HEK293 (cell line): ENCODE data around the gene THSD4.

Experiments used
- BCL11A ChIP-seq: fragments of 450-650 bp; formaldehyde crosslinking; IDR thresholded peaks from 2 replicates; pipeline ENCODE4 v1.5.1; 2016; ENCODE audit warnings: low read depth, missing biosample characterization, missing genetic modification characterization
- EGR2 ChIP-seq: fragments of 450-650 bp; formaldehyde crosslinking; IDR thresholded peaks from 2 replicates; pipeline ENCODE4 v1.5.1; 2016; ENCODE audit warnings: low read depth, missing biosample characterization, missing genetic modification characterization
- OSR2 ChIP-seq: fragments of 450-650 bp; formaldehyde crosslinking; IDR thresholded peaks from 2 replicates; pipeline ENCODE4 v1.5.1; 2016; ENCODE audit warnings: missing biosample characterization, missing genetic modification characterization
- TRIM28 ChIP-seq: IDR thresholded peaks from 2 replicates; pipeline ENCODE4 v1.6.1; 2011; ENCODE audit warnings: low read length, control low read depth, borderline replicate concordance
- ZNF184 ChIP-seq: fragments of 450-650 bp; IDR thresholded peaks from 2 replicates; pipeline ENCODE4 v1.5.1; 2018; ENCODE audit warnings: missing biosample characterization, mild to moderate bottlenecking, missing genetic modification characterization
- ZNF211 ChIP-seq: fragments of 450-650 bp; formaldehyde crosslinking; IDR thresholded peaks from 2 replicates; pipeline ENCODE4 v1.5.1; 2016; ENCODE audit warnings: low read depth, missing biosample characterization, missing genetic modification characterization
- ZNF335 ChIP-seq: fragments of 450-650 bp; formaldehyde crosslinking; conservative IDR thresholded peaks from 2 replicates; pipeline ENCODE4 v1.5.1; 2016; ENCODE audit warnings: missing biosample characterization, missing genetic modification characterization
- ZNF501 ChIP-seq: fragments of 450-650 bp; formaldehyde crosslinking; IDR thresholded peaks from 2 replicates; pipeline ENCODE4 v1.5.1; 2016; ENCODE audit warnings: missing biosample characterization, missing genetic modification characterization
- ZNF639 ChIP-seq: fragments of 450-650 bp; formaldehyde crosslinking; IDR thresholded peaks from 2 replicates; pipeline ENCODE4 v1.5.1; 2016; ENCODE audit warnings: missing biosample characterization, missing genetic modification characterization
- ZNF776 ChIP-seq: fragments of 450-650 bp; formaldehyde crosslinking; IDR thresholded peaks from 2 replicates; pipeline ENCODE4 v1.5.0; 2017; ENCODE audit warnings: missing biosample characterization, missing genetic modification characterization, borderline replicate concordance
- ZXDB ChIP-seq: fragments of 450-650 bp; formaldehyde crosslinking; IDR thresholded peaks from 2 replicates; pipeline ENCODE4 v1.5.1; 2016; ENCODE audit warnings: missing biosample characterization, missing genetic modification characterization
- TF ChIP-seq, protein P1 (sequence below): fragments of 450-650 bp; formaldehyde crosslinking; IDR thresholded peaks from 2 replicates; pipeline ENCODE4 v1.5.1; 2016; ENCODE audit warnings: missing biosample characterization, missing genetic modification characterization
- TF ChIP-seq, protein P2 (sequence below): fragments of 450-650 bp; formaldehyde crosslinking; IDR thresholded peaks from 2 replicates; pipeline ENCODE4 v1.5.1; 2016; ENCODE audit warnings: missing biosample characterization, missing genetic modification characterization
- TF ChIP-seq, protein P3 (sequence below): fragments of 450-650 bp; formaldehyde crosslinking; optimal IDR thresholded peaks from 2 replicates; pipeline ENCODE3; 2016; ENCODE audit warnings: missing biosample characterization, mild to moderate bottlenecking, missing genetic modification characterization

DNA sequence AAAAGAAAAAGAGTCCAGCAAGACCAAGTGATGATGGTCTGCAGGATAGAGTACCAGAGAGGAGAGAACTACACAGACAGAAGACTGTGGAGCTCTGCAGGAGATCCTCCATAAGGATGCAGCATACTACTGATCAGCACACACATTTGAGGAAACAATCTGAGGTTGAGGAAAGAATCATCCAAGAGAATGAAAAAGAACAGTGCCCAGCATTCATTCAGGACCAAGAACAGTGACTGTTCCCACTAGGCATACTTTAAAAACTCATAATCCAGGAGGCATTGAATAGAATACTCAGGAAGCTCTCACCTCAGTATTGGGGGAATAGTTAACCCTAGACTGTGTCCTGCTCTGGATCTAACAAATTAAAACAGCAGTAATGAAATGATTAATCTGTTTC lies 54.9 kb downstream of the THSD4 start:
- TF ChIP-seq, protein P1, sequence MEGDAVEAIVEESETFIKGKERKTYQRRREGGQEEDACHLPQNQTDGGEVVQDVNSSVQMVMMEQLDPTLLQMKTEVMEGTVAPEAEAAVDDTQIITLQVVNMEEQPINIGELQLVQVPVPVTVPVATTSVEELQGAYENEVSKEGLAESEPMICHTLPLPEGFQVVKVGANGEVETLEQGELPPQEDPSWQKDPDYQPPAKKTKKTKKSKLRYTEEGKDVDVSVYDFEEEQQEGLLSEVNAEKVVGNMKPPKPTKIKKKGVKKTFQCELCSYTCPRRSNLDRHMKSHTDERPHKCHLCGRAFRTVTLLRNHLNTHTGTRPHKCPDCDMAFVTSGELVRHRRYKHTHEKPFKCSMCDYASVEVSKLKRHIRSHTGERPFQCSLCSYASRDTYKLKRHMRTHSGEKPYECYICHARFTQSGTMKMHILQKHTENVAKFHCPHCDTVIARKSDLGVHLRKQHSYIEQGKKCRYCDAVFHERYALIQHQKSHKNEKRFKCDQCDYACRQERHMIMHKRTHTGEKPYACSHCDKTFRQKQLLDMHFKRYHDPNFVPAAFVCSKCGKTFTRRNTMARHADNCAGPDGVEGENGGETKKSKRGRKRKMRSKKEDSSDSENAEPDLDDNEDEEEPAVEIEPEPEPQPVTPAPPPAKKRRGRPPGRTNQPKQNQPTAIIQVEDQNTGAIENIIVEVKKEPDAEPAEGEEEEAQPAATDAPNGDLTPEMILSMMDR (tag by site-specific recombination) = no peak
- TF ChIP-seq BCL11A (tag by site-specific recombination) (no peak), ZNF184 (tag by site-specific recombination) (no peak), TRIM28 (no peak), OSR2 (no peak), ZNF211 (no peak), ZNF639 (tag by site-specific recombination) (no peak), EGR2 (tag by site-specific recombination) (no peak), ZNF776 (tag by site-specific recombination) (no peak), ZNF335 (tag by site-specific recombination) (no peak), ZNF501 (no peak), ZXDB (tag by site-specific recombination) (no peak)
- TF ChIP-seq, protein P2, sequence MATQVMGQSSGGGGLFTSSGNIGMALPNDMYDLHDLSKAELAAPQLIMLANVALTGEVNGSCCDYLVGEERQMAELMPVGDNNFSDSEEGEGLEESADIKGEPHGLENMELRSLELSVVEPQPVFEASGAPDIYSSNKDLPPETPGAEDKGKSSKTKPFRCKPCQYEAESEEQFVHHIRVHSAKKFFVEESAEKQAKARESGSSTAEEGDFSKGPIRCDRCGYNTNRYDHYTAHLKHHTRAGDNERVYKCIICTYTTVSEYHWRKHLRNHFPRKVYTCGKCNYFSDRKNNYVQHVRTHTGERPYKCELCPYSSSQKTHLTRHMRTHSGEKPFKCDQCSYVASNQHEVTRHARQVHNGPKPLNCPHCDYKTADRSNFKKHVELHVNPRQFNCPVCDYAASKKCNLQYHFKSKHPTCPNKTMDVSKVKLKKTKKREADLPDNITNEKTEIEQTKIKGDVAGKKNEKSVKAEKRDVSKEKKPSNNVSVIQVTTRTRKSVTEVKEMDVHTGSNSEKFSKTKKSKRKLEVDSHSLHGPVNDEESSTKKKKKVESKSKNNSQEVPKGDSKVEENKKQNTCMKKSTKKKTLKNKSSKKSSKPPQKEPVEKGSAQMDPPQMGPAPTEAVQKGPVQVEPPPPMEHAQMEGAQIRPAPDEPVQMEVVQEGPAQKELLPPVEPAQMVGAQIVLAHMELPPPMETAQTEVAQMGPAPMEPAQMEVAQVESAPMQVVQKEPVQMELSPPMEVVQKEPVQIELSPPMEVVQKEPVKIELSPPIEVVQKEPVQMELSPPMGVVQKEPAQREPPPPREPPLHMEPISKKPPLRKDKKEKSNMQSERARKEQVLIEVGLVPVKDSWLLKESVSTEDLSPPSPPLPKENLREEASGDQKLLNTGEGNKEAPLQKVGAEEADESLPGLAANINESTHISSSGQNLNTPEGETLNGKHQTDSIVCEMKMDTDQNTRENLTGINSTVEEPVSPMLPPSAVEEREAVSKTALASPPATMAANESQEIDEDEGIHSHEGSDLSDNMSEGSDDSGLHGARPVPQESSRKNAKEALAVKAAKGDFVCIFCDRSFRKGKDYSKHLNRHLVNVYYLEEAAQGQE (tag by site-specific recombination) = peak; percentile 51; the same call in 1 of the 2 replicates
- TF ChIP-seq, protein P3, sequence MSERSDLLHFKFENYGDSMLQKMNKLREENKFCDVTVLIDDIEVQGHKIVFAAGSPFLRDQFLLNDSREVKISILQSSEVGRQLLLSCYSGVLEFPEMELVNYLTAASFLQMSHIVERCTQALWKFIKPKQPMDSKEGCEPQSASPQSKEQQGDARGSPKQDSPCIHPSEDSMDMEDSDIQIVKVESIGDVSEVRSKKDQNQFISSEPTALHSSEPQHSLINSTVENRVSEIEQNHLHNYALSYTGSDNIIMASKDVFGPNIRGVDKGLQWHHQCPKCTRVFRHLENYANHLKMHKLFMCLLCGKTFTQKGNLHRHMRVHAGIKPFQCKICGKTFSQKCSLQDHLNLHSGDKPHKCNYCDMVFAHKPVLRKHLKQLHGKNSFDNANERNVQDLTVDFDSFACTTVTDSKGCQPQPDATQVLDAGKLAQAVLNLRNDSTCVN (tag by site-specific recombination) = no peak
